GM21723 (cell line): ENCODE data around the gene KIAA1614.

Source experiments
- ATAC-seq: cut with Tn5 transposase; IDR thresholded peaks from one replicate; pipeline ENCODE4 v1.9.1; 2021; ENCODE audit warnings: mild to moderate bottlenecking, moderate library complexity; ENCODE audit not compliant: unreplicated experiment

KIAA1614 gene

DNA sequence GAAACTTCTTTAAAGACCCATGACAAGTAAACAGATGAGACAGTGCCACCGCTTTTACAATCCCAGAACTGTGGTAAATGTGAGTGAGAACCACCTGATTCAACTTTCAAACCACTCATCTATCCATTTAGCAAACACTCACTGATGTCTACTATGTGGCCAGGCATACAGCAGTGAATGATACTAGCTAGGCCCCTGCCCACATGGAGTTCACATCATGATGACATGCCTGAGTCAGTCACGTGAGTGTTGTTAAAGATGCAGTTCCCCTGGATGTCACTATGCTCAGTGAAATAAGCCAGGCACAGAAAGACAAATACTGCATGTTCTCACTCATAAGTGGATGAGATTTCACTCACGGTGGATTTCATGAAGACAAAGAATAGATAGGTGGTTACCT, 81.6 kb downstream of the KIAA1614 start:
- ATAC-seq, result no peak

GRCh38 chr1:180997843-180998504, 85.3 kb downstream of the KIAA1614 start:
- ATAC-seq, result no peak
